Astrocyte (in vitro differentiated cells and primary cell): Measurements from ENCODE around the gene SDK1. TPM values are rescaled to one million over a fixed set of nuclear protein-coding genes. Genes with fewer than 3 reads are reported as not detected.

ENCODE experiments used
- DNase-seq: peaks from one replicate; pipeline ENCODE4 v3.0.0-alpha.2; 2010; ENCODE audit warnings: low read depth
- FAIRE-seq: peaks from 2 replicates; lab custom pipeline; 2011; peaks lifted over from hg19 to GRCh38; lab: Jason Lieb, UNC
- H2AFZ ChIP-seq: 2 replicates; pipeline ENCODE4 v1.6.0; 2012; ENCODE audit warnings: low read depth, low read length, inconsistent platforms
- H3K27ac ChIP-seq: 2 replicates; pipeline ENCODE4 v1.5.1; 2011; ENCODE audit warnings: low read depth, low read length, inconsistent platforms
- H3K27me3 ChIP-seq: 2 replicates; pipeline ENCODE4 v1.6.0; 2011; ENCODE audit warnings: low read length, inconsistent platforms; ENCODE audit not compliant: insufficient read depth
- H3K36me3 ChIP-seq: 2 replicates; pipeline ENCODE4 v1.5.1; 2011; ENCODE audit warnings: low read length, inconsistent platforms; ENCODE audit not compliant: insufficient read depth
- H3K4me1 ChIP-seq: 2 replicates; pipeline ENCODE4 v1.5.1; 2011; ENCODE audit warnings: low read length, inconsistent platforms; ENCODE audit not compliant: insufficient read depth
- H3K4me2 ChIP-seq: 2 replicates; pipeline ENCODE4 v1.6.0; 2012; ENCODE audit warnings: low read length, inconsistent platforms
- H3K4me3 ChIP-seq: 2 replicates; pipeline ENCODE4 v1.5.1; 2011; ENCODE audit warnings: low read depth, mild to moderate bottlenecking, low read length, inconsistent platforms; ENCODE audit not compliant: insufficient read depth
- H3K79me2 ChIP-seq: 2 replicates; pipeline ENCODE4 v1.6.0; 2012; ENCODE audit warnings: mild to moderate bottlenecking, low read length, inconsistent platforms; ENCODE audit not compliant: insufficient read depth
- H3K9ac ChIP-seq: 2 replicates; pipeline ENCODE4 v1.6.0; 2012; ENCODE audit warnings: mild to moderate bottlenecking, low read length, inconsistent platforms
- H3K9me3 ChIP-seq: 2 replicates; pipeline ENCODE4 v1.5.1; 2012; ENCODE audit warnings: low read depth, mild to moderate bottlenecking, low read length, inconsistent platforms; ENCODE audit not compliant: insufficient read depth
- H4K20me1 ChIP-seq: 2 replicates; pipeline ENCODE4 v1.6.0; 2012; ENCODE audit warnings: low read length, inconsistent platforms; ENCODE audit not compliant: insufficient read depth
- H3K27ac Mint-ChIP-seq: one replicate; pipeline ENCODE4 v1.8.0; 2021; ENCODE audit warnings: mild to moderate bottlenecking, mixed read lengths; ENCODE audit not compliant: unreplicated experiment
- H3K27me3 Mint-ChIP-seq: one replicate; pipeline ENCODE4 v1.8.0; 2021; ENCODE audit warnings: low read depth, mixed read lengths; ENCODE audit not compliant: unreplicated experiment
- H3K36me3 Mint-ChIP-seq: one replicate; pipeline ENCODE4 v1.8.0; 2021; ENCODE audit warnings: low read depth, mixed read lengths; ENCODE audit not compliant: unreplicated experiment
- H3K4me1 Mint-ChIP-seq: one replicate; pipeline ENCODE4 v1.8.0; 2021; ENCODE audit warnings: low read depth, mixed read lengths; ENCODE audit not compliant: unreplicated experiment
- H3K4me3 Mint-ChIP-seq: one replicate; pipeline ENCODE4 v1.8.0; 2021; ENCODE audit warnings: mild to moderate bottlenecking, moderate library complexity, mixed read lengths; ENCODE audit not compliant: unreplicated experiment
- H3K9me3 Mint-ChIP-seq: one replicate; pipeline ENCODE4 v1.8.0; 2021; ENCODE audit warnings: mild to moderate bottlenecking, mixed read lengths; ENCODE audit not compliant: unreplicated experiment
- EZH2 ChIP-seq: IDR thresholded peaks from 2 replicates; pipeline ENCODE4 v1.6.1; 2012; ENCODE audit warnings: mild to moderate bottlenecking, low read length, inconsistent platforms; ENCODE audit not compliant: insufficient read depth
- total RNA-seq: library from RNA; stranded (reverse); gene quantifications from 2 replicates; pipeline ENCODE4 v1.2.1, GENCODE V29; 2021
- TF ChIP-seq, protein P1 (sequence below): IDR thresholded peaks from 2 replicates; pipeline ENCODE4 v1.5.1; 2011; ENCODE audit warnings: low read depth, mild to moderate bottlenecking, inconsistent platforms, low read length, moderate library complexity; ENCODE audit not compliant: insufficient read depth

The SDK1 gene
- total RNA-seq, 1 donor from 2014 or later: 4.2 TPM

GRCh38 chr7:3426064-3426463 is 125.0 kb downstream of the SDK1 start:
- Mint-ChIP-seq H3K4me1 (peaks cover 11% of the 10 kb centered on the region), H3K27me3 (no peaks in the 10 kb centered on the region)
- FAIRE-seq: no peak

DNA sequence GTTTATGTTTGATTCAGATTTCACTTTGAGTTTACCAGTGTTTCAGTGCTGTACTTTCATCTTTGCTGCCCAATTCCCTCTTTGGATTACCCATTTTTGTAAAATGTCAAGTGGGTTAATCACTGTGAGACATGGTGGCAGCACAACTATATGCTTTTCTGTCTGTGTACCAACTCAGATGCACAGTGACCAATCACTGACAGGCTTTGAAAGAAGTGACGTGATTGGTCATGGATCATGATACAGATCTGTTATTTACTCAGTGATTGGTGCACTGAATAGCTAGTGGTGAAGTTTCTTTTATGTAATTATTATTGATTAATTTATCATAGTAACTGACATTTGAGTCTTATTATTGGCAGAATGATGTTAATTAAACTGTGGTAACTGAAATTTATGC is 126.9 kb downstream of the SDK1 start:
- Histone ChIP-seq H3K9me3 (no peaks in the 10 kb centered on the region), H3K9ac (no peak overlapping the region), H4K20me1 (no peaks in the 10 kb centered on the region), H3K4me3 (no peak overlapping the region), H3K4me2 (no peak overlapping the region), H3K27ac (no peak overlapping the region), H3K4me1 (peaks cover 7% of the 10 kb centered on the region), H3K36me3 (no peaks in the 10 kb centered on the region), H2AFZ (no peak overlapping the region), H3K27me3 (no peaks in the 10 kb centered on the region), H3K79me2 (no peaks in the 10 kb centered on the region)
- TF ChIP-seq, protein P1, sequence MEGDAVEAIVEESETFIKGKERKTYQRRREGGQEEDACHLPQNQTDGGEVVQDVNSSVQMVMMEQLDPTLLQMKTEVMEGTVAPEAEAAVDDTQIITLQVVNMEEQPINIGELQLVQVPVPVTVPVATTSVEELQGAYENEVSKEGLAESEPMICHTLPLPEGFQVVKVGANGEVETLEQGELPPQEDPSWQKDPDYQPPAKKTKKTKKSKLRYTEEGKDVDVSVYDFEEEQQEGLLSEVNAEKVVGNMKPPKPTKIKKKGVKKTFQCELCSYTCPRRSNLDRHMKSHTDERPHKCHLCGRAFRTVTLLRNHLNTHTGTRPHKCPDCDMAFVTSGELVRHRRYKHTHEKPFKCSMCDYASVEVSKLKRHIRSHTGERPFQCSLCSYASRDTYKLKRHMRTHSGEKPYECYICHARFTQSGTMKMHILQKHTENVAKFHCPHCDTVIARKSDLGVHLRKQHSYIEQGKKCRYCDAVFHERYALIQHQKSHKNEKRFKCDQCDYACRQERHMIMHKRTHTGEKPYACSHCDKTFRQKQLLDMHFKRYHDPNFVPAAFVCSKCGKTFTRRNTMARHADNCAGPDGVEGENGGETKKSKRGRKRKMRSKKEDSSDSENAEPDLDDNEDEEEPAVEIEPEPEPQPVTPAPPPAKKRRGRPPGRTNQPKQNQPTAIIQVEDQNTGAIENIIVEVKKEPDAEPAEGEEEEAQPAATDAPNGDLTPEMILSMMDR: no peak
- no peak for TF ChIP-seq EZH2
- H3K27ac Mint-ChIP-seq: no peak overlapping the region
- peaks cover 21% of the 10 kb centered on the region for H3K4me1 Mint-ChIP-seq
- no peak overlapping the region for H3K4me3 Mint-ChIP-seq
- H3K36me3 Mint-ChIP-seq: no peaks in the 10 kb centered on the region
- no peaks in the 10 kb centered on the region for H3K27me3 Mint-ChIP-seq
- no peaks in the 10 kb centered on the region for H3K9me3 Mint-ChIP-seq
- DNase-seq: no peak
- no peak for FAIRE-seq

More at GRCh38 chr7:3426064-3426463, 125.0 kb downstream of the SDK1 start:
- H4K20me1 ChIP-seq: no peaks in the 10 kb centered on the region
- H3K27me3 ChIP-seq: no peaks in the 10 kb centered on the region
- Mint-ChIP-seq H3K4me3 (no peak overlapping the region), H3K9me3 (no peaks in the 10 kb centered on the region), H3K36me3 (no peaks in the 10 kb centered on the region), H3K27ac (no peak overlapping the region)
- H3K79me2 ChIP-seq: no peaks in the 10 kb centered on the region
- peaks cover 7% of the 10 kb centered on the region for H3K4me1 ChIP-seq
- no peak overlapping the region for H2AFZ ChIP-seq
- no peak overlapping the region for H3K9ac ChIP-seq
- TF ChIP-seq, protein P1: no peak
- no peak for TF ChIP-seq EZH2
- H3K4me3 ChIP-seq: no peak overlapping the region
- H3K27ac ChIP-seq: no peak overlapping the region
- no peak for DNase-seq
- no peaks in the 10 kb centered on the region for H3K36me3 ChIP-seq
- H3K4me2 ChIP-seq: no peak overlapping the region
- H3K9me3 ChIP-seq: no peaks in the 10 kb centered on the region

- TF ChIP-seq, protein P1: no peak
- Histone ChIP-seq H3K4me2 (no peak overlapping the region), H4K20me1 (no peaks in the 10 kb centered on the region), H3K36me3 (no peaks in the 10 kb centered on the region), H3K27ac (no peak overlapping the region), H3K4me1 (peaks cover 7% of the 10 kb centered on the region), H3K9me3 (no peaks in the 10 kb centered on the region), H3K27me3 (no peaks in the 10 kb centered on the region), H3K9ac (no peak overlapping the region), H2AFZ (no peak overlapping the region), H3K79me2 (no peaks in the 10 kb centered on the region), H3K4me3 (no peak overlapping the region)
- Mint-ChIP-seq H3K36me3 (no peaks in the 10 kb centered on the region), H3K27me3 (no peaks in the 10 kb centered on the region), H3K27ac (no peak overlapping the region), H3K4me3 (no peak overlapping the region), H3K9me3 (no peaks in the 10 kb centered on the region), H3K4me1 (peaks cover 22% of the 10 kb centered on the region)
- FAIRE-seq (no peak), DNase-seq (no peak)
Measured at GRCh38 chr7:3429981-3430380, 128.9 kb downstream of the SDK1 start.
